Neural cell (in vitro differentiated cells): ENCODE results near the gene ITGAD. TPM values are rescaled to one million over a fixed set of nuclear protein-coding genes. Genes with fewer than 3 reads are reported as not detected.
A peak's percentile ranks its signal among the peaks of the same experiment; 100 is the strongest.

Experiments
- H2AFZ ChIP-seq: fragments of 200-600, 300-800 bp; sonication (generic), shearing (Covaris generic); 2 replicates; pipeline ENCODE4 v1.6.0; 2014; ENCODE audit warnings: low read depth, mild to moderate bottlenecking, antibody characterized with exemption, low read length, moderate library complexity
- H3F3A ChIP-seq: fragments of 200-600 bp; shearing (Covaris generic); 2 replicates; pipeline ENCODE4 v1.6.1; 2016; ENCODE audit warnings: mild to moderate bottlenecking, moderate library complexity, mixed read lengths, antibody characterized with exemption, low read length; ENCODE audit not compliant: insufficient read depth, poor library complexity, severe bottlenecking
- H3K27ac ChIP-seq: fragments of 200-600, 300-800 bp; sonication (generic), shearing (Covaris generic); 2 replicates; pipeline ENCODE4 v1.5.1; 2014; ENCODE audit warnings: mild to moderate bottlenecking, low read length, moderate library complexity
- H3K27me3 ChIP-seq: fragments of 300-800, 200-600 bp; sonication (generic), shearing (Covaris generic); 2 replicates; pipeline ENCODE4 v1.6.0; 2014; ENCODE audit warnings: mild to moderate bottlenecking, low read depth, low read length, moderate library complexity; ENCODE audit not compliant: insufficient read depth
- H3K36me3 ChIP-seq: fragments of 300-800, 200-600 bp; sonication (generic), shearing (Covaris generic); 2 replicates; pipeline ENCODE4 v1.5.1; 2014; ENCODE audit warnings: mild to moderate bottlenecking, antibody characterized with exemption, low read length, moderate library complexity; ENCODE audit not compliant: insufficient read depth
- H3K4me2 ChIP-seq: fragments of 300-800, 200-600 bp; sonication (generic), shearing (Covaris generic); 2 replicates; pipeline ENCODE4 v1.6.0; 2014; ENCODE audit warnings: mild to moderate bottlenecking, low read length
- H3K4me3 ChIP-seq: fragments of 300-800, 200-600 bp; sonication (generic), shearing (Covaris generic); 2 replicates; pipeline ENCODE4 v1.5.1; 2014; ENCODE audit warnings: mild to moderate bottlenecking, low read length, moderate library complexity
- H3K79me2 ChIP-seq: fragments of 200-600 bp; shearing (Covaris generic); replicated peaks from 2 replicates; pipeline ENCODE4 v1.6.0; 2014; ENCODE audit warnings: mild to moderate bottlenecking, low read length, moderate library complexity; ENCODE audit not compliant: insufficient read depth
- H3K9ac ChIP-seq: fragments of 300-800, 200-600 bp; sonication (generic), shearing (Covaris generic); 2 replicates; pipeline ENCODE4 v1.6.1; 2016; ENCODE audit warnings: mild to moderate bottlenecking, low read length, mixed read lengths
- H3K9me2 ChIP-seq: fragments of 200-600 bp; shearing (Covaris generic); 2 replicates; pipeline ENCODE4 v1.6.1; 2016; ENCODE audit warnings: mild to moderate bottlenecking, low read length, mixed read lengths; ENCODE audit not compliant: insufficient read depth
- H3K9me3 ChIP-seq: fragments of 200-600, 300-800 bp; sonication (generic), shearing (Covaris generic); 2 replicates; pipeline ENCODE4 v1.6.1; 2016; ENCODE audit warnings: mild to moderate bottlenecking, mixed run types, low read length, moderate library complexity, mixed read lengths
- H4K20me1 ChIP-seq: fragments of 200-600 bp; shearing (Covaris generic); 2 replicates; pipeline ENCODE4 v1.6.1; 2016; ENCODE audit warnings: mild to moderate bottlenecking, mixed run types; ENCODE audit not compliant: insufficient read depth
- CTCF ChIP-seq: fragments of 450-650 bp; IDR thresholded peaks from 2 replicates; pipeline ENCODE4 v1.5.1; 2014; ENCODE audit warnings: antibody characterized with exemption, mild to moderate bottlenecking, moderate library complexity; ENCODE audit not compliant: poor library complexity, severe bottlenecking
- EP300 ChIP-seq: fragments of 450-650 bp; conservative IDR thresholded peaks from 2 replicates; pipeline ENCODE4 v1.6.1; 2014; ENCODE audit warnings: antibody characterized with exemption, mild to moderate bottlenecking, moderate library complexity; ENCODE audit not compliant: poor library complexity, severe bottlenecking
- EZH2 ChIP-seq: fragments of 200-600, 300-800 bp; shearing (Covaris generic), sonication (generic); IDR thresholded peaks from 2 replicates; pipeline ENCODE4 v1.6.1; 2014; ENCODE audit warnings: antibody characterized with exemption, low read length, borderline replicate concordance, mild to moderate bottlenecking; ENCODE audit not compliant: insufficient read depth, poor library complexity, severe bottlenecking
- MXI1 ChIP-seq: fragments of 450-650 bp; conservative IDR thresholded peaks from 2 replicates; pipeline ENCODE4 v1.6.1; 2014; ENCODE audit warnings: antibody characterized with exemption, mild to moderate bottlenecking; ENCODE audit not compliant: poor library complexity, severe bottlenecking
- POLR2AphosphoS5 ChIP-seq: IDR thresholded peaks from 2 replicates; pipeline ENCODE4 v1.6.1; 2012
- RAD21 ChIP-seq: fragments of 450-650 bp; conservative IDR thresholded peaks from 2 replicates; pipeline ENCODE4 v1.6.1; 2014; ENCODE audit warnings: antibody characterized with exemption, mild to moderate bottlenecking, moderate library complexity
- REST ChIP-seq: IDR thresholded peaks from 2 replicates; pipeline ENCODE4 v1.6.1; 2012; ENCODE audit warnings: borderline replicate concordance
- SMC3 ChIP-seq: fragments of 450-650 bp; conservative IDR thresholded peaks from 2 replicates; pipeline ENCODE4 v1.6.1; 2014; ENCODE audit warnings: antibody characterized with exemption, mild to moderate bottlenecking, moderate library complexity; ENCODE audit not compliant: poor library complexity
- TAF1 ChIP-seq: IDR thresholded peaks from 2 replicates; pipeline ENCODE4 v1.6.1; 2012; ENCODE audit warnings: low read depth
- polyA plus RNA-seq: library from polyadenylated mRNA; depleted of rRNA; stranded (reverse); fragments of >200 nt; gene quantifications from 2 replicates; pipeline ENCODE4 v1.2.3, GENCODE V29; 2014

ITGAD gene
- polyA plus RNA-seq, 1 donor from 2014 or later: not detected

GRCh38 chr16:31456988-31457360, 63.8 kb downstream of the ITGAD start:
- Histone ChIP-seq H3K27ac (no peak overlapping the region), H3K79me2 (peaks cover 22% of the 10 kb centered on the region), H3K9me3 (no peaks in the 10 kb centered on the region), H3K9me2 (no peaks in the 10 kb centered on the region), H3K36me3 (no peaks in the 10 kb centered on the region), H3K4me3 (peak overlapping the region; percentile 99), H3F3A (peaks cover 8% of the 10 kb centered on the region), H2AFZ (no peak overlapping the region), H3K9ac (no peak overlapping the region), H3K27me3 (no peaks in the 10 kb centered on the region), H4K20me1 (no peaks in the 10 kb centered on the region), H3K4me2 (no peak overlapping the region)
- TF ChIP-seq MXI1 (no peak), TAF1 (no peak), POLR2AphosphoS5 (no peak), EP300 (no peak), EZH2 (no peak), CTCF (no peak)

GRCh38 chr16:31458073-31458843, 65.1 kb downstream of the ITGAD start:
- no peaks in the 10 kb centered on the region for H3K9me3 ChIP-seq
- H3K27me3 ChIP-seq: no peaks in the 10 kb centered on the region
- no peaks in the 10 kb centered on the region for H4K20me1 ChIP-seq
- no peaks in the 10 kb centered on the region for H3K9me2 ChIP-seq
- no peak for TF ChIP-seq MXI1
- no peak for TF ChIP-seq EP300
- no peak for TF ChIP-seq REST
- TF ChIP-seq RAD21: no peak
- TF ChIP-seq CTCF: no peak
- no peak for TF ChIP-seq TAF1
- no peak for TF ChIP-seq SMC3
- no peak for TF ChIP-seq POLR2AphosphoS5
- TF ChIP-seq EZH2: no peak
- H3K36me3 ChIP-seq: no peaks in the 10 kb centered on the region
- H3F3A ChIP-seq: peaks cover 8% of the 10 kb centered on the region
- H3K79me2 ChIP-seq: peaks cover 22% of the 10 kb centered on the region
- H3K9ac ChIP-seq: peak overlapping the region; percentile 98
- H2AFZ ChIP-seq: peak overlapping the region; percentile 93
- peak overlapping the region; percentile 98 for H3K27ac ChIP-seq
- H3K4me3 ChIP-seq: peak overlapping the region; percentile 99
- H3K4me2 ChIP-seq: peak overlapping the region; percentile 92
